ENCODE data around the gene JKAMP. TPM values are rescaled to one million over a fixed set of nuclear protein-coding genes. Genes with fewer than 3 reads are reported as not detected.

JKAMP gene
- total RNA-seq, 1 donor from 2014 or later, result 23.7 TPM

GRCh38 chr14:59529189-59529588, 44.9 kb downstream of the JKAMP start:
- intact Hi-C loops (cut with DNase I), result no loop called here
- ATAC-seq, result no peak
- no peak for DNase-seq (ENCODE audit: missing footprints)

- ATAC-seq (no peak), DNase-seq (ENCODE audit: missing footprints) (no peak)
- intact Hi-C loops (cut with DNase I), result no loop called here
These were observed 46.0 kb downstream of the JKAMP start for GRCh38 chr14:59530349-59530748.

GRCh38 chr14:59532419-59532818, 48.1 kb downstream of the JKAMP start:
- intact Hi-C loops (cut with DNase I), result no loop called here

GRCh38 chr14:59534361-59534987, 50.2 kb downstream of the JKAMP start:
- intact Hi-C loops (cut with DNase I), result no loop called here
- no peak for ATAC-seq
- DNase-seq (ENCODE audit: missing footprints), result no peak

More at GRCh38 chr14:59532419-59532818, 48.1 kb downstream of the JKAMP start:
- ATAC-seq, result no peak
- DNase-seq (ENCODE audit: missing footprints), result no peak

- DNase-seq (ENCODE audit: missing footprints), result no peak
- intact Hi-C loops (cut with DNase I), result no loop called here
- ATAC-seq, result no peak
These were observed 53.2 kb downstream of the JKAMP start for GRCh38 chr14:59537476-59537875.

- intact Hi-C loops (cut with DNase I), result no loop called here
- DNase-seq (ENCODE audit: missing footprints) (no peak), ATAC-seq (no peak)
These were observed 54.6 kb downstream of the JKAMP start for GRCh38 chr14:59538936-59539335.

- no peak for DNase-seq (ENCODE audit: missing footprints)
- intact Hi-C loops (cut with DNase I), result no loop called here
- ATAC-seq, result no peak
These were observed 56.5 kb downstream of the JKAMP start for GRCh38 chr14:59540852-59541251.

GRCh38 chr14:59541731-59542130, 57.4 kb downstream of the JKAMP start:
- intact Hi-C loops (cut with DNase I), result no loop called here
- no peak for DNase-seq (ENCODE audit: missing footprints)
- ATAC-seq, result no peak

GRCh38 chr14:59543873-59544272, 59.6 kb downstream of the JKAMP start:
- ATAC-seq (no peak), DNase-seq (ENCODE audit: missing footprints) (no peak)
- intact Hi-C loops (cut with DNase I), result no loop called here

- intact Hi-C loops (cut with DNase I), result no loop called here
- DNase-seq (ENCODE audit: missing footprints) (no peak), ATAC-seq (no peak)
These were observed 63.0 kb downstream of the JKAMP start for GRCh38 chr14:59547310-59547709.

Other genes with a start within 250 kb of the JKAMP start
- 1.5 TPM for gene GPR135, start 19.1 kb upstream of the JKAMP start, total RNA-seq
- 8.8 TPM for gene L3HYPDH, start 109 bp upstream of the JKAMP start, total RNA-seq
- gene CCDC175, start 92.3 kb downstream of the JKAMP start, total RNA-seq, result not detected